HG03432 (cell line): ENCODE data around the gene MARCHF4.
"Not testable (repeated sequence)": the region's sequence is repeated elsewhere in the genome, so short reads cannot be mapped to it uniquely, and the experiment has no call there.

ENCODE experiments used
- ATAC-seq: cut with Tn5 transposase; IDR thresholded peaks from one replicate; pipeline ENCODE4 v1.9.1; 2021; ENCODE audit warnings: mild to moderate bottlenecking, moderate library complexity; ENCODE audit not compliant: unreplicated experiment

Gene MARCHF4

DNA sequence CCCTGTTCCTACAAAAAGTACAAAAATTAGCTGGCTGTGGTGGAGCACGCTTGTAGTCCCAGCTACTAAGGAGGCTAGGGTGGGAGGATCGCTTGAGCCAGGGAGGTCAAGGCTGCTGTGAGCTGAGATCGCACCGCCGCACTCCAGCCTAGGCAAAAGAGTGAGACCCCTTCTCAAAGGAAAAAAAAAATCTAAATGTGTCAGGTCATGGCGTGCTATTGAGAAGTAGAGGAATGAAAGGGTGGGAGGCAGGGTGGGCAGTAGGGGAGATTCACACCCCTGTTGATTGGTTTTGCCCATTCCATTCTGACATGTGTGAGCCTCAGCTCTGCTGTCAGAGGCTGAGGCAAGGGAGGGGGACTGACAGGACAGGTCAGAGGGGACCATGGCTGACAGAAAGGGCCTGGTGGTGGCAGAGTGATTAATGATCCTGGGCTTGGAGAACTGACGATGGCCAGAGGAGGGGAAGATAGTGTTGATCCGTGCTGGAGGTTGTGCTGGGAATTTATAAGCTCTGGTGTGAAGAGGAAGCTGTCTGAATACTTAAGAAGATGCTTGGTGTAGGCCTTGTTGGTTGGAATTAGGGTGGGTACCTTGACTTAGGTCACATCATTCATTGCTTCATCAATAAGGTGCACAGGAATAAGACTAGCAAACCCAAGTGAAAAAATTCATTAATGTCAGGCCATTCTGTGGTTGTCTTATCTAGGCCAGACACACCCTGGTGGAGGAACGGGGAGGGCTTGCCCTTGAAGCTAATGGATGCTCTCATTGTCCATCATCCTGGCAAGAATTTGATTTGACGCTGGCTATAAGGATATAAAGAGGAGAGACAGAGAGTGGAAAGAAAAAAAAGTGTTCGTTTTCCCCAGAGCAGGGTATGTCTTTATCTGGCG, 20.9 kb upstream of the MARCHF4 start:
- no peak for ATAC-seq

DNA sequence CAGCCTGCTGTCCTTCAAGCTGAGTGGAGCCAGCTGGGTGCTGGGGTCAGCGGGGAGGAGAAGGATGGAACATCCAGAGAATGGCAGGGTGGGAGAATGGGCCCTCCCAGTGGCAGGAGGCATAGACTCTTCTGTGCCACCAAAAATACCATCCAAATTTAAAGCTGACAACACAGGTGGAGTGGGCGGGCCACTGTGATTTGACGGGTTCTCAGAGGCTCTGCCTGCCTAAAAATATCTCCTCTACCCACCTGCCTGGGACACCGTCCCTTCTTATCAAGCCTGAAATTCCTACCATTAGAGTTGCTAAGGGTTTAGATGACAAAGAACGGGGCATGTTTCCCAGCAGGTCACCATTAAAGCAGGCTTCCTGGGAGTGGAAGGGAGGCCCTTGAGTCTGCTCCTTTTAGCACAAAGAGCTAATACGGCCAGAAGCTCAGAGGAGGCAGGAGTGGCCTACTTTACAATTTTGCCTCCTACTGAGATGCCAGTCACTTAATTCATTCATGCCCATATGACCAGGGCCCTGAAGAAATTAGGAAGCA, 19.8 kb upstream of the MARCHF4 start:
- no peak for ATAC-seq

DNA sequence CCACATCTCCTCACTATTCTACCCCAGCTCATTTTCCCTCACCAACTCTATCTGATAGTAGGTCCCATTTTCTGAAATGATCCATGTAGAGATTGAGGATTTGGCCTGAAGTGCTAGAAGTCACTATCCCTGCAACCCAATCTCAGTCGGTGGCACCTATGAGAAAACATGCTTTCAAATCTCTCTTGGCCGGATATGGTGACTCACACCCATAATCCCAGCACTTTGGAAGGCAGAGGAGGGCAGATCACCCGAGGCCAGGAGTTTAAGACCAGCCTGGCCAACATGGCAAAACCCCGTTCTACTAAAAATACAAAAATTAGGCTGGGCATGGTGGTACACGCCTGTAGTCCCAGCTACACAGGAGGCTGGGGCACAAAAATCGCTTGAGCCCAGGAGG, 19.1 kb upstream of the MARCHF4 start:
- ATAC-seq = no peak

DNA sequence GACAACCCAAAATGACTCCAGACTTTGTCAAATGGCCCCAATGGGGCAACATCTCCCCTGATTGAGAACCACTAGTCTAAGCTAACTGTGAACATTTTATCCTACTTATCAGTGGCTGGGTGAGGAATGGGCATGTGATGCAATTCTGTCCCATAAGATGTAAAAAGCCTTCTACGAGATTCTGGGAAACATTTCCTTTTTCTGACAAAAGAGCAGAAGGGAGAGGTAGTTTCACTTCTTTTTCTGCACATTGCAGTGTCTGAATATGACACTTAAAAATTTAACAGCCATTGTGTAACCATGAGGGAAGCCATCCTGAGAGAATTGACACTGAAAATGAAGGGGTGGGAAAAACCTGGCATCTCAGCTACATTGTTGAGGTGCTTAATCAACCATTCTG, 17.3 kb upstream of the MARCHF4 start:
- no peak for ATAC-seq

DNA sequence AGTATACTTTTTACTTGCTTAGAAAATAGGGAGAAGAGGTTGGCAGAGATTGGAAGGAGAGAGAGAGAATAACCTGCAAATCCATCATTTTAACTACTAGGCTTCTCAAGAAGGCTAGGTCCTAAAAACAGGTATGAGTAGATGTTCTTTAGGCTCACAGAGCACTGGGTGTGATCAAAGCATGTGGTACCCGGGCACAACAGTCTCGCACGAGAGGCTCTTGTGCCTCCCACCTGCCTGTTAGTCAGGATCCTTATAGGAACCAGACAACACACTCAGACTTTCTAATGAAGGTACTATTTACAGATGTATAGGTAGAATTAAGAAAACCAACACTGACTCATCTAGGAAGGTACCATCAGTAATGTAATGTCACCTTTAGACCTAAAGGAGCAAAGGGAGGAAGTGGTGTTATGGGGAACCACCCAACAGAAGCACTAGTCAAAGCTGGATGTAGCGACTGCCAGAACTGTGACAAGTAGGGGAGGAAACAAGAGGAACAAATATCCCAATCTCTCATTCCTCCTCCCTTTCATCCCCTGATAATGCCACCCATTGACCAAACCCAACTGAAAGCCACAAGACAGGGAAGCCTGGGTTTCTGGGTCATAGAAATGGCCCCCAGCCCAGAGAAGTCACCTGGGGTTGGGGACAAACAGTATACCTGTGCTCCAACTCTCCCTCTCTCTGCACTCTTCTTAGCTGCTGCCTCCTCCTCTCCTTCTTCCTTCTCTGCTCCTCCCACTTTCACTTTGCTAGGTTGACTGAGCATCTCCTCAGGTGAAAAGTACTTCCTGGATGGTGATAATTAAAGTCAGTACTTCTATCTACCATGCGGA, 16.0 kb upstream of the MARCHF4 start:
- peak; percentile 89 for ATAC-seq

DNA sequence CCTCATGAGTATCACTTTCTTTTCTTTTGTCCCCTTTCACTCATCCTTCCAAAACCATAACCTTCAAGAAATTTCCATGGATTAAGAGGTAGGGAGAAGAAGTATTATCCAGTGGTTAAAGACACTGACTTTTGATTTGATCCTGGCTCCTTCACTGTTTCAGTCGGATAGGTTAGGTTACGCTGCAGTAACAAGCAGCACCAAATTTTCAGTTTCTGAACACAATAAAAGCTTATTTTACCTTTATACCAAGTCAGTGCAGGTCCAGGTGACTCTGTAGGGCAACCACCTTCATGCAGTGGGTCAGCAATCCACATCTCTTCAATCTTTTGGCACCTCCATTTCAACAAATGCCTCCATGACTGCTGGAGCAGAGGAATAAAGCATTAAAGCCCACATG, 15.0 kb upstream of the MARCHF4 start:
- ATAC-seq = no peak

DNA sequence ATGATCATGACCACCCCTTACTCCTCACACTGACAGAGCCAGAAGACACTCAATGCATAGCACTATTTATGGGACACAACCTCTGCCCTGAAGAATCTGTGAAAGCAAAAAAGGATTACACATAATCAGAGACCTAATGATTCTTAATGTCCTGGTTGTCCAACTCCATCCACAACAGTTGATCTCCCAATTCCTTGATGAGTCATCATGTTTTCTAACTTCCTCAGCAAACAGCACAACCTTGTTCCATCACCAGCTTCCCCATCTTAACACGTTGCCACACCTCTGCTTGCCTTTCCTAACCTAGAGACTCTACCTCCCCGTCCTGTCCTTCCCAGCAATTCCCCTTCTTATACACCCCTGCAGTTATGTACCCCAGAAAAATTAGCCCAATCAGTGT, 13.2 kb upstream of the MARCHF4 start:
- no peak for ATAC-seq

DNA sequence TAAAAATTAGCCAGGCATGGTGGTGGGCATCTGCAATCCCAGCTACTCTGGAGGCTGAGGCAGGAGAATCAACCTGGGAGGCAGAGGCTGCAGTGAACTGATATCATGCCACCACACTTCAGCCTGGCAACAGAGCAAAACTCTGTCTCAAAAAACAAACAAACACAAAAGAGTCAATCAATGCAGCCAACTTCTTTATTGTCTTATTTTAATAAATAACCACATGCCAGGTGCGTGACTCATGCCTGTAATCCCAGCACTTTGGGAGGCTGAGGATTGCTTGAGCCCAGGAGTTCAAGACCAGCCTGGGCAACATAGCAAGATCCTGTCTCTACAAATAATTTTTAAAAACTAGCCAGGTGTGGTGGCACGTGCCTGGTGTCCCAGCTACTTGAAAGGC, 12.1 kb upstream of the MARCHF4 start:
- not testable (repeated sequence) for ATAC-seq

DNA sequence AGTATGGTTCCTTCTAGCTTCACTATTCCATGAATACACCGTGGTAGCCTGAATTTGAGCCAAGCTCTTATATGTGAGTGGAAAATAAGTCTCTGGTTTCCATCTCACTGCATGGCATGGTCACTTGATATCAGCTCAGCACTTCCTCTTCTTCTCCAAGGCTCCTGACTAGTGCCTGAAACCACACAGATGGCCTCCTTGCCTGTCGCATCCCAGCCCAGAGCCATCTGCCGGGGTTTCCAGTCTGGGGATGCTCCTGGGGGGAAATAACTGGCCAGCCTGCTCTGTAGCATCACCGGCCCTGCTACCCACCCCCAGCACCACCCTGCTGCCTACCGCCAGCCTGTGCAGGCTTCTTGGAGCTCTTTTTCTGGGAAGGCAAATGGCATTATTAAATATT, 7.7 kb upstream of the MARCHF4 start:
- no peak for ATAC-seq

DNA sequence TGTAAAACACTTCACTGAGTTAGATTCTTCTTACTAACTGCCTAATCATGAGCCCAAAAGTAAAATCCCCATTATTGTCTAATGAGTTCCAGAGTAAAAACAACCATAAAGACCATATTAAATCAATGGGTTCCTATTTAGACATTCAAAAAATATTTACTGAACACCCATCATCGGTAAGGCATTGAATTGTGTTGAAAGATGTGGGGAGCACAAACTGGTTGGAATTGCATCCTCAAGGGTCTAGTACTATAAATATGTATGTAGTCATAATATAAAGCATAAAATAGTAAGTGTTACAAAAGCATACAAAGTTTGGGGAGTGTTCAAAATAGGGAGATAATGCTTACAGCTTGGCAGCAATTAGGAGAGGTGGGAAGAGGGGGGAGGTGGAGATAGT, 3.0 kb upstream of the MARCHF4 start:
- ATAC-seq = no peak

DNA sequence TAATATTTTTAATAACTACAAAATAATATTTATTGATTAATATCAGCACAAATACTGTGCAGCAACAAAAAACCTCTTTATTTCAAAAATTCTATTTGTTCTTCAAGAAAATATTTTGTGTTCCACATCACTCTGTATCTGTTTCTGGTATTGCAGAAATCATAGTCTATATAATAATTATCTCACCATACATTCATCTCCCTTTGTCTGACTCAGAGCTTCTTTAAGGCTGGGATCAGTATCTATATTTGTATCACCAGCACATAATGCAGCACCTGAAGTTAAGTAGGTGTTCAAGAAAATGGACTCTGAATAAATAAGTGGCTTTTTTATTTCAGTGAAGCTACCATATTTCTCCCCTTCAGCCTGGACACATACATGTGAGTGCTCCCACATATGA, 1.6 kb upstream of the MARCHF4 start:
- ATAC-seq = no peak

DNA sequence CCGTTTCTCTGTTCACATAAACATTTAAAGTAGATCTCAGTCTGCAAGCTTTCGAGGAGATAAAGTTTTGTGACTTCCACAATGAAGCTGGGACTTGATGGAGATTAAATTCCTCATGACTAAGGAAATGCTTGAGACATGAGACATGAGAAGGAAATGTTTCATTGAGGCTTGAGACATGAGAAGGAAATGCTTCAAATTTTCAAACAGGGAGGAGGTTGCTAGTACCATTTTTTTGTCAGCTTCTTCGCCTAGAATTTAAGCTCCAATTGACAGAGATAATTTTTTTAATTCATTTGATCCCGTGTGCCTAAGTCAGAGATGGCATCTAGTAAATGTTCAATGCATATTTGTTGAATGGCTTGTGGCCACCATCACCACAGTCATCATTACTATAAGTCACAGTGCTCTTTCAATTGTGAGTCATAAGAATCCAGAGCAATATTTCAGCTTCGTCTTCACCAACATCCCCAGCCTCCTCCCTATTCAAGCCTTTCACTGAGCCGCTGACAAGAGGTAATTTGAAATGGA, 543 bp upstream of the MARCHF4 start:
- ATAC-seq = no peak

DNA sequence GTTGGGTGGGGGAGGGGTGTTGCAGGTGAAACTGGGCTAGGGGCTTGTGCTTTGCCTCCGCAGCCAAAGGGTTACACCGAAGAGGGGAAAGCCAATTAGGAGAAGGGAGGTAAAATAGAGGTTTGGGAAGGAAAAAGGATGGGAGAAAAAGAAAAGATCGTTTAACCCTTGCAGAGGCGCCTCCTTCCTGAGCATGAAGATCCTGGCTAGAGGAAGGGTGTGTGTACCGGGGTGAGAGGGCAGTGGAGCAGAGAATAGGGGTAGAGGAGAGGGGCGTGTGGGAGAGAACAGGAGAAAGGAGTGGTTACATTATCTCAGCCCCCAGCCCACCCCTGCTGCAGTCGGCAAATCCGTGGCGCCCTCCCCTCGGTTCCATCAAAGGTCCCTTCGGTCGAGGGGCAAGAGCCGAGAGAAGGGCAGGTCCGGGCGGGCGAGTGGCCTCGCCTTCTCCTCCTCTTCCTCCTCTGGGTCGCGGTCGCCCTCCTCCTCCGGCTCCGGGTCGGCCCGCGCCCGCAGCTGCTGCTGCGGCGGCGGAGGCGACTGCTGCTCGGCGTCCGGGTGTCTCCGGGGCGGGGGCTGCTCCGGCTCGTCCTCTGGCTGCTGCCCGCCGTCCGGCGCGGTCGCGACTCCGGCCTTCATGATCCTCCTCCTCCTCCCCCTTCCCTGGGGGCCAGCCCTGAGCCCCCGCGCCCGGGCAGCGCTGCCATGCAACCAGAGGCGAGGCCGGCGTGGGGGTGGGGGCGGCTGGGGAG, 1.1 kb downstream of the MARCHF4 start:
- no peak for ATAC-seq

DNA sequence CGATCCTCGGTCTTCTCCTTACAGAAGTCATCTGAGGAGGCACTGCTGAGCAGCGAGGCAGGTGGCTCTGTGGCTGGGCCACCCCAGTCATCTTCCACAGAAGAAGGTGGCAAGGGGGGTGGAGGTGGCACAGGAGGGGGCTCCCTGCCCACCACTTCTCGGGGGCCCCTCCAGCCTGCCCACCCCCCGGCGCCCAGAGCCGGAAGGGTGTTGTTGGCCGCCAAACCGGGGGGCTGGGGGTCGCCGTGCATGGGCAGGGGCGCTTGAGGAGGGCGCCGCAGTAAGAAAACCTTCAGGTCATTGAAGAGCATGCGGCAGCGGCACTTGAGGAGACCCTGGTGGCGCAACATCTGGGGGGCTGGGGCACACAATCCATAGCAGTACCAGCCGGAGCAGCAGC, 2.5 kb downstream of the MARCHF4 start:
- ATAC-seq = no peak

DNA sequence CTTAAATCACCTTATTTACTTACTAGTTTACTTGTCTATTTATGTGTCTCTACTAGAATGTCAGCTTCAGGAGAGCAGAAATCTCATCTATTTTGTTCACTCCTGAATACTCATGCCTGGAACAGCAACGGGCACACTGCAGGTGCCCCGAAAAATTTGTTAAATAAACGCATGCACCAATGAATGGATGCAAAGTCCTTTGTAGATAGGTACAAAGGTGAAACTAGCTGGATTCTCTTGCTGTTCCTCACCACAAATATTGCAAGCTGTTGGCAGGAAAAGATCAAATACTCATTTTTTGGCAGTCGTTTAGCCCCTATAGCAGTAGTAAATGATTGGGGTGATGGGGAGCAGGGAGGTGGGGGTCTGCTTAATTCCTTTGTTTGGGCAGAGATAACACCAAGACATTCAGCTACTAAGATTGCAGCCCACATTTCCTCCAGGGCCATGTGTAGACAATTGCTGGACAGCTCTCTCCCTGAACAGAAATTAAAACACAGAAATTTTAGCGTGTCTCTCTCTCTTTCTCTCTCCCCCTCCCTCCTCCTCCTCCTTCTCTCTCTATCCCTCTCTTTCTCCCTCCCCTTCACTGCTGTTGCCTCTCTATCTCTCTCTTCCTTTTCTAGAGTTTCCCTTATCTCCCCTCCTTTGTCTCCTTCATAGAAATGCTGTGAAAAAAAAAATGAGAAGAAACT, 5.4 kb downstream of the MARCHF4 start:
- no peak for ATAC-seq

DNA sequence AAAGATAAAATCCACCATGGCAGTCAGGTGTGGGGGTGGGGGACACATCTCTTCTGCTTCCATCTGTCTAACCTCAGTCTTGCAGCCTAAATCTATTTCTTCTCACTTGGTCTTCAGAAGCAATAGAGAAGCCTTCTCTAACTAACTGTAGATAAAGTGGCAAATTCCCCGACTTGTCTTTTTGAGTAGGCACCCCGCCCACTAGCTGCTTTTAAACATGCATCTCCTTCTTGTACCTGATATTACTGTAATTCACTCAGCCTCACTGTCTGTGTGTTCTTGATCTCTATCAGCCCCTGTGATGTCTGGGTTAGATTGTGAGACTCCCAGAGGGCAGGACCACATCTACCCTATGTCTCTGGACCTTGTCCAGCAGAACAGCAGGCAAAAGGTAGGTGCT, 6.8 kb downstream of the MARCHF4 start:
- no peak for ATAC-seq

DNA sequence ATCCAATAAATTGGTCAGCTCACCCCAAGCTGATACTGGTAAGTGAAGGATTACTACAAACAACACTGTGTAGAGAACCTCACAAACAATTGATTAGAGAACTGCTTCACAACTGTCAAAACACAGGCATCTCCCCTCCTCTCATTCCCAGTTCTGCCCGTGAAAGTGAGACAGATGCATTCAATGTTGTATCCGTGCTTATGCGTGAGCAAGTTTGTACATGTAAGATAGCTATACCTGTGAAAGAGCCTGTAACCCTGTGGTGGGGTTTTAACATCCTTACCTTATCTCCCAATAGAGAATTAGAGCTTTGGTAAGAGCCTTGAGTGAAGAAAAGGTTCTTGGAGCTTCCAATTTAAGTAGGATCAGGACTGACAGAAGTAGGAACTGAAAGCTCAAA, 9.1 kb downstream of the MARCHF4 start:
- no peak for ATAC-seq

DNA sequence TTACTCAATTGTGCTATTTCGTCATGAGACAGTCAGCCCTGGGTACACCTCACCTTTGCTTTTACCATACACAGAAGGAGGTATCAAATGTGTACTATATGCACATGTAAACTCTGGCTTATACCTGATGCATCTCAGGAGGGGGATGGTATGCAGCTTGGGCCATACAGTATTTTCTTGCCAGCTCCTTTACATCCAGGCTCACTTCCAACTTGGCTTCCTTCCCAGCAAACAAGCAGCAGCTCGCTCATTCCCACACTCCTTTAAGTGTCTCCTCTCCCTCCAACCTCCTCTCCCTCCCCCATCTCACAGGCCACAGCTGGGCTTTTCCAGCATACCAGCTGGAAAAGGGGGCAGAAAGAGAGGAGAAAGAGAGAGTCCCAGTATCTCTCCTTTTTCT, 9.6 kb downstream of the MARCHF4 start:
- no peak for ATAC-seq

DNA sequence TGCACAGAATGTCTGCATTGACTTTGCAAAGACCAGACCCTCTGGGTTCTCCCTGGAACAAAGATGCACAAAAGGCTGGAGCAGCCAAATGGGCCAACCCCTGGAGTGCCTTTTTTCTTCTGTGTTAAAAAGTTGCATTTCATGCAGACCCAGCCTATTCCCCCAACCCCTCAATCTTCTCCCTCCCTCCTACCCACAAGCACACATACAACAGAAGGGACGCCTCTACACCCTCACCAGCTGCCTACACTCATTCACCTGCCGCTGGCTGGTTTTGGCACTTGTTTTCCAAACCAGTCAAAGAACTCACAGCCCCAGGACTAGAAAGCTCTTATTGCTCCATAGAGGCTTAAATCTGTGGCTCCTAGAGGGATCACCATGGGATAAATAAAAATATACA, 16.6 kb downstream of the MARCHF4 start:
- ATAC-seq = no peak

DNA sequence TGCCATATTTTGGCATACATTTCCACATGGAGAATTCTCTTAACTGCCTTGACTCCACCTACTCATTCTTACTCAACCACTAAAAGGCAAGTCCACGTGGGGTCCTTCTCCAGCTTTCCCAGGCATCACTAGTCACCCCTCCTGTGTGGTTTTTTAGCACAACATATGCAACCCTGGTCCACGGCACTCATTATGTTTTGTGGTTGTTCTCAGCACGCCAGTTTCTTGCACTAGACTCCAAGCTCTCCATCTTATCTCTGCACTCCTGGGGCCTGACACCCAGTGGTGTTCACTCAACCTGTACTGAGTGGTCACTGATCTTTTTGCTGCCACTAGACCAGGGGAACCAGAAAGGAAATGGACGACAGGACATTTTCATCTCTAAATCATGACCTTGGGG, 18.0 kb downstream of the MARCHF4 start:
- no peak for ATAC-seq
